Measurements from ENCODE around the gene FKBP2. TPM values are rescaled to one million over a fixed set of nuclear protein-coding genes. Genes with fewer than 3 reads are reported as not detected.

FKBP2 gene
- total and polyA plus RNA-seq, 2 of the 13 experiments (the other 11 are each of a cell fraction or from before 2014, with no cell fraction given): 30.1 to 53.3 TPM

DNA sequence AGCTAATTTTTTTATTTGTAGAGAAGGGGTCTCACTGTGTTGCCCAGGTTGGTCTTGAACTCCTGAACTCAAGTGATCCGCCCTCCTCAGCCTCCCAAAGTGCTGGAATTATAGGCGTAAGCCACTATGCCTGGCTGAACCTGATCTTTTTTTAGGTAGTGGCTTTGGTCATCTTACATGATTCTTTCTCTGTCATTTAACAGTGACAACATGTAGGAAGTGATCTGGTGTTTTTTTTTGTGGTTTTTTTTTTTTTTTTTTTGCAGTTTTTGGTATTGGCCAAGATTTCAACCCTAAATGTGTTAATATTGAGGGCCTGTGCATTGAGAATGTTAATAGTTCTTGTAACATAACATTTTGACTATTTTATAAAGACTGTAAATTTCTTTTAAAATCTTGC, 42.4 kb upstream of the FKBP2 start:
- Histone ChIP-seq H2AFZ (ENCODE audit: low read length) (no peak overlapping the region), H4K20me1 (ENCODE audit: insufficient read depth, low read length) (no peaks in the 10 kb centered on the region), H3K4me2 (ENCODE audit: low read depth, low read length) (no peak overlapping the region), H3K27me3 (ENCODE audit: control insufficient read depth in 1 of 2, insufficient read depth in 2 of 2, low read length in 2 of 2) (no peaks in the 10 kb centered on the region), H3K4me1 (ENCODE audit: insufficient read depth, low read length) (no peaks in the 10 kb centered on the region), H3K36me3 (replicated peaks in 1 of 2; ENCODE audit: control insufficient read depth in 1 of 2, insufficient read depth in 2 of 2, low read length in 2 of 2) (peaks cover 56 to 88% of the 10 kb centered on the region in 2 experiments), H3K9me3 (ENCODE audit: low read length) (no peaks in the 10 kb centered on the region), H3K27ac (ENCODE audit: extremely low read length, insufficient read depth, low read length) (no peak overlapping the region), H3K79me2 (ENCODE audit: insufficient read depth, low read length) (peaks cover 3% of the 10 kb centered on the region), H3K9ac (ENCODE audit: insufficient read depth, low read depth, low read length) (no peak overlapping the region), H3K4me3 (replicated peaks in 1 of 3; ENCODE audit: insufficient read depth in 1 of 3, low read depth in 2 of 3, low read length in 3 of 3) (no peak overlapping the region)
- no peak for TF ChIP-seq ZNF33A (CRISPR knock-in tag; IDR thresholded peaks at IDR 0.05; ENCODE audit: borderline replicate concordance)
- TF ChIP-seq ZSCAN22 (CRISPR knock-in tag; IDR thresholded peaks at IDR 0.05): no peak
- no peak for TF ChIP-seq FOXA3 (CRISPR knock-in tag; IDR thresholded peaks at IDR 0.05)
- TF ChIP-seq, protein P1, sequence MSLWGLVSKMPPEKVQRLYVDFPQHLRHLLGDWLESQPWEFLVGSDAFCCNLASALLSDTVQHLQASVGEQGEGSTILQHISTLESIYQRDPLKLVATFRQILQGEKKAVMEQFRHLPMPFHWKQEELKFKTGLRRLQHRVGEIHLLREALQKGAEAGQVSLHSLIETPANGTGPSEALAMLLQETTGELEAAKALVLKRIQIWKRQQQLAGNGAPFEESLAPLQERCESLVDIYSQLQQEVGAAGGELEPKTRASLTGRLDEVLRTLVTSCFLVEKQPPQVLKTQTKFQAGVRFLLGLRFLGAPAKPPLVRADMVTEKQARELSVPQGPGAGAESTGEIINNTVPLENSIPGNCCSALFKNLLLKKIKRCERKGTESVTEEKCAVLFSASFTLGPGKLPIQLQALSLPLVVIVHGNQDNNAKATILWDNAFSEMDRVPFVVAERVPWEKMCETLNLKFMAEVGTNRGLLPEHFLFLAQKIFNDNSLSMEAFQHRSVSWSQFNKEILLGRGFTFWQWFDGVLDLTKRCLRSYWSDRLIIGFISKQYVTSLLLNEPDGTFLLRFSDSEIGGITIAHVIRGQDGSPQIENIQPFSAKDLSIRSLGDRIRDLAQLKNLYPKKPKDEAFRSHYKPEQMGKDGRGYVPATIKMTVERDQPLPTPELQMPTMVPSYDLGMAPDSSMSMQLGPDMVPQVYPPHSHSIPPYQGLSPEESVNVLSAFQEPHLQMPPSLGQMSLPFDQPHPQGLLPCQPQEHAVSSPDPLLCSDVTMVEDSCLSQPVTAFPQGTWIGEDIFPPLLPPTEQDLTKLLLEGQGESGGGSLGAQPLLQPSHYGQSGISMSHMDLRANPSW (CRISPR knock-in tag; IDR thresholded peaks at IDR 0.05; ENCODE audit: borderline replicate concordance): no peak
- TF ChIP-seq HDAC1 (CRISPR knock-in tag; IDR thresholded peaks at IDR 0.05): no peak
- no peak for TF ChIP-seq ZNF83 (CRISPR knock-in tag; IDR thresholded peaks at IDR 0.05; ENCODE audit: borderline replicate concordance)
- no peak for TF ChIP-seq PCBP1 (IDR thresholded peaks at IDR 0.05; ENCODE audit: borderline replicate concordance, low read depth, low read length)
- no peak for TF ChIP-seq KDM6A (CRISPR knock-in tag; IDR thresholded peaks at IDR 0.05; ENCODE audit: low read depth)
- no peak for TF ChIP-seq AHDC1 (CRISPR knock-in tag; IDR thresholded peaks at IDR 0.05; ENCODE audit: borderline replicate concordance)
- POLR2A ChIA-PET: interaction anchor here (1.8 kb wide), 1 partner anchor 13 kb away, joined by 6 read pairs; the partner anchor contains the start of gene STIP1
- BruUV-seq (replicated peaks): no TSS peak
- intact Hi-C loops (cut with micrococcal nuclease; ENCODE audit: unreplicated experiment): no loop called here
- in situ Hi-C loops (cut with HindIII; ENCODE audit: extremely low pct_ligation_motif_present, low pct_unique_long_range_greater_than_20kb): no loop called here
- FAIRE-seq (no peak), ATAC-seq (no peak), DNase-seq (ENCODE audit: low spot score) (no peak)
- WGBS (ENCODE audit: low lambda C conversion rate): 94% methylated on average over 2 of the region's 2 CpGs
- CTCF ChIA-PET (ENCODE audit: low intra/inter-chr PET ratio, low total read pairs): no interaction called here

Data from HepG2 (cell line).